HUES48 (cell line): ENCODE results near the gene GNB3.

ENCODE experiments used
- H3K27ac ChIP-seq: one replicate; pipeline ENCODE4 v1.7.0; 2013; ENCODE audit warnings: low read depth, low read length, inconsistent platforms
- H3K27me3 ChIP-seq: 2 replicates; pipeline ENCODE4 v1.6.1; 2013; ENCODE audit warnings: mild to moderate bottlenecking, low read length; ENCODE audit not compliant: control insufficient read depth, insufficient read depth
- H3K36me3 ChIP-seq: 2 replicates; pipeline ENCODE4 v1.6.1; 2013; ENCODE audit warnings: low read length; ENCODE audit not compliant: control insufficient read depth, insufficient read depth
- H3K4me1 ChIP-seq: 2 replicates; pipeline ENCODE4 v1.6.1; 2013; ENCODE audit warnings: mild to moderate bottlenecking, low read length; ENCODE audit not compliant: control insufficient read depth, insufficient read depth
- H3K4me3 ChIP-seq: 2 replicates; pipeline ENCODE4 v1.5.1; 2013; ENCODE audit warnings: mild to moderate bottlenecking, low read depth, low read length
- H3K9ac ChIP-seq: 2 replicates; pipeline ENCODE4 v1.6.1; 2013; ENCODE audit warnings: mild to moderate bottlenecking, low read depth, low read length, moderate library complexity
- H3K9me3 ChIP-seq: 2 replicates; pipeline ENCODE4 v1.6.1; 2013; ENCODE audit warnings: low read length; ENCODE audit not compliant: control insufficient read depth, insufficient read depth

Gene GNB3

GRCh38 chr12:6830286-6830890 is 10.3 kb upstream of the GNB3 start:
- peaks cover 39% of the 10 kb centered on the region for H3K36me3 ChIP-seq
- H3K27me3 ChIP-seq, result peaks cover 17% of the 10 kb centered on the region
- no peak overlapping the region for H3K27ac ChIP-seq
- peaks cover 18% of the 10 kb centered on the region for H3K4me1 ChIP-seq
- H3K9me3 ChIP-seq, result no peaks in the 10 kb centered on the region
- no peak overlapping the region; the same call in 1 of the 2 replicates for H3K4me3 ChIP-seq
- no peak overlapping the region for H3K9ac ChIP-seq

GRCh38 chr12:6830999-6831398 is 9.7 kb upstream of the GNB3 start:
- Histone ChIP-seq H3K36me3 (peaks cover 41% of the 10 kb centered on the region), H3K9ac (no peak overlapping the region), H3K27me3 (peaks cover 13% of the 10 kb centered on the region), H3K27ac (no peak overlapping the region), H3K4me3 (no peak overlapping the region), H3K4me1 (peaks cover 13% of the 10 kb centered on the region), H3K9me3 (no peaks in the 10 kb centered on the region)

- peaks cover 12% of the 10 kb centered on the region for H3K4me1 ChIP-seq
- peaks cover 46% of the 10 kb centered on the region for H3K36me3 ChIP-seq
- peaks cover 8% of the 10 kb centered on the region; the same call in 1 of the 2 replicates for H3K27me3 ChIP-seq
- no peak overlapping the region for H3K9ac ChIP-seq
- no peak overlapping the region for H3K4me3 ChIP-seq
- no peak overlapping the region for H3K27ac ChIP-seq
- no peaks in the 10 kb centered on the region for H3K9me3 ChIP-seq
These were observed 9.2 kb upstream of the GNB3 start for GRCh38 chr12:6831450-6831995.

GRCh38 chr12:6832125-6832524 is 8.6 kb upstream of the GNB3 start:
- Histone ChIP-seq H3K9ac (no peak overlapping the region), H3K4me1 (peaks cover 10% of the 10 kb centered on the region), H3K36me3 (peaks cover 52% of the 10 kb centered on the region), H3K27ac (no peak overlapping the region), H3K4me3 (no peak overlapping the region), H3K9me3 (no peaks in the 10 kb centered on the region), H3K27me3 (0 out of 2 replicates have a peak, but pooled peaks cover 2% of the 10 kb centered on the region)

GRCh38 chr12:6833189-6833890 is 7.4 kb upstream of the GNB3 start:
- Histone ChIP-seq H3K4me3 (no peak overlapping the region), H3K36me3 (peaks cover 65% of the 10 kb centered on the region), H3K27me3 (no peaks in the 10 kb centered on the region)

GRCh38 chr12:6834254-6834653 is 6.5 kb upstream of the GNB3 start:
- Histone ChIP-seq H3K27ac (no peak overlapping the region), H3K9me3 (no peaks in the 10 kb centered on the region), H3K36me3 (peaks cover 74% of the 10 kb centered on the region), H3K27me3 (no peaks in the 10 kb centered on the region), H3K4me3 (no peak overlapping the region), H3K9ac (no peak overlapping the region), H3K4me1 (peaks cover 5% of the 10 kb centered on the region)

More at GRCh38 chr12:6833189-6833890, 7.4 kb upstream of the GNB3 start:
- H3K4me1 ChIP-seq, result peaks cover 5% of the 10 kb centered on the region
- H3K9me3 ChIP-seq, result no peaks in the 10 kb centered on the region
- H3K27ac ChIP-seq, result no peak overlapping the region
- H3K9ac ChIP-seq, result no peak overlapping the region

- Histone ChIP-seq H3K36me3 (peaks cover 80% of the 10 kb centered on the region), H3K27me3 (no peaks in the 10 kb centered on the region), H3K4me1 (peaks cover 4% of the 10 kb centered on the region), H3K9me3 (no peaks in the 10 kb centered on the region), H3K27ac (no peak overlapping the region), H3K4me3 (no peak overlapping the region), H3K9ac (no peak overlapping the region)
These were observed 5.9 kb upstream of the GNB3 start for GRCh38 chr12:6834873-6835272.

GRCh38 chr12:6836851-6837250 is 3.9 kb upstream of the GNB3 start:
- H3K27ac ChIP-seq, result no peak overlapping the region
- H3K36me3 ChIP-seq, result peaks cover 70% of the 10 kb centered on the region

GRCh38 chr12:6837370-6838060 is 3.2 kb upstream of the GNB3 start:
- Histone ChIP-seq H3K9me3 (no peaks in the 10 kb centered on the region), H3K4me1 (peaks cover 4% of the 10 kb centered on the region; the same call in 1 of the 2 replicates), H3K36me3 (peaks cover 71% of the 10 kb centered on the region), H3K27ac (no peak overlapping the region), H3K27me3 (no peaks in the 10 kb centered on the region), H3K4me3 (no peak overlapping the region), H3K9ac (no peak overlapping the region)

More at GRCh38 chr12:6836851-6837250, 3.9 kb upstream of the GNB3 start:
- peaks cover 4% of the 10 kb centered on the region; the same call in 1 of the 2 replicates for H3K4me1 ChIP-seq
- no peaks in the 10 kb centered on the region for H3K9me3 ChIP-seq
- no peaks in the 10 kb centered on the region for H3K27me3 ChIP-seq
- no peak overlapping the region for H3K9ac ChIP-seq
- no peak overlapping the region for H3K4me3 ChIP-seq

- no peaks in the 10 kb centered on the region for H3K9me3 ChIP-seq
- no peak overlapping the region for H3K27ac ChIP-seq
- H3K9ac ChIP-seq, result no peak overlapping the region
- peaks cover 73% of the 10 kb centered on the region for H3K36me3 ChIP-seq
- H3K4me3 ChIP-seq, result no peak overlapping the region
- peaks cover 4% of the 10 kb centered on the region; the same call in 1 of the 2 replicates for H3K4me1 ChIP-seq
- H3K27me3 ChIP-seq, result no peaks in the 10 kb centered on the region
These were observed 1.9 kb upstream of the GNB3 start for GRCh38 chr12:6838854-6839253.
